CD4-positive, alpha-beta T cell treated with Interferon alpha-2 for 1 hour (primary cell): ENCODE measurements around the gene HABP4.

Experiments
- DNase-seq, 2 donors: peaks; one replicate each; pipeline ENCODE4 v3.0.0-alpha.2; 2020 to 2022

HABP4 gene

DNA sequence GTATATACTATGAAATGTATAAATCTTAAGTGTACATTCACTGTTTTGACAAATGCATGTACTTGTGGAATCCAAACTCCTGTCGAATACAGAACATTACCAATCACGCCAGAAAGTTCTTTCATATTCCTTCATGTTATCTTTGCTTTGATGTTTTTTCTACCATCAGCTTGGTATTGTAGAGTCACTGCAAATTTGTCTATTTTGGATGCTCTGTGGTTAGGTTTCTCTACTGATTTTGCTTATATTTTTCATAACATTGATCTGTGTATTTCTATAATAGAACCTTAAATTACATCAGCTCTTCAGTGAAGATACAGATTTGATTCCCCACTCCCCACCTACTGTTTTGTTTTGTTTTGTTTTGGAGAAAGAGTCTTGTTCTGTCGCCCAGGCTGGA, 30.8 kb downstream of the HABP4 start:
- DNase-seq, result no peak

DNA sequence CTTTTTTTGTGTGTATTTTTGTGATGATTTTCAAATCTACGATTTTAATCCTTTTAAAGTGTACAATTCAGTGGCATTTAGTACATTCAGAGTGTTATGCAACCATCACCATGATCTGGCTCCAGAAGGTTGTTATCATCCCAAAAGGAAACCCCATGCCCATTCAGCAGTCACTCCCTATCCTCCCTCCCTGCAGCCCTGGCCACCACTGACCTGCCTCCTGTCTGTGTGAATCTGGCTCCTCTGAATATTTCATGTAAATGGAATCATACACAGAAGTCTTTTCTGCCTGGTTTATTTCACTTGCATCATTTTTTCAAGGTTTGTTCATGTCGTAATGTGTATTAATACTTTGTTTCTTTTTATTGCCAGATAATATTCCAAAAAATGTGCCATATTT, 32.5 kb downstream of the HABP4 start:
- no peak for DNase-seq

DNA sequence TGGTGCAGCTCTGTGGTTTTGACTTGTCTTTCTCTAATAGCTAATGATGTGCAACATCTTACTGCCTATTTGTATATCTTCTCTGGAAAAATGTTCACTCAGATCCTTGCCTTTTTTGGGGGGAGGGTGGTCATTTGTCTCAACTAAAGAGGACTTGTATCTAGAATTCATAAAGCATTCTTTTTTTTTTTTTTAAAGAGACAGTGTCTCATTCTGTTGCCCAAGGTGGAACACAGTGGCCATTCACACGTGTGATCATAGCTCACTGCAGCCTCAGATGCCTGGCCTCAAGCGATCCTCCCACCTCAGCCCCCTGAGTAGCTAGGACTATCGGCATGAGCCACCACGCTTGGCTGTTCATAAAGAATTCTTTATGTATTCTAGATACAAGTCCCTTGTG, 33.2 kb downstream of the HABP4 start:
- no peak for DNase-seq

DNA sequence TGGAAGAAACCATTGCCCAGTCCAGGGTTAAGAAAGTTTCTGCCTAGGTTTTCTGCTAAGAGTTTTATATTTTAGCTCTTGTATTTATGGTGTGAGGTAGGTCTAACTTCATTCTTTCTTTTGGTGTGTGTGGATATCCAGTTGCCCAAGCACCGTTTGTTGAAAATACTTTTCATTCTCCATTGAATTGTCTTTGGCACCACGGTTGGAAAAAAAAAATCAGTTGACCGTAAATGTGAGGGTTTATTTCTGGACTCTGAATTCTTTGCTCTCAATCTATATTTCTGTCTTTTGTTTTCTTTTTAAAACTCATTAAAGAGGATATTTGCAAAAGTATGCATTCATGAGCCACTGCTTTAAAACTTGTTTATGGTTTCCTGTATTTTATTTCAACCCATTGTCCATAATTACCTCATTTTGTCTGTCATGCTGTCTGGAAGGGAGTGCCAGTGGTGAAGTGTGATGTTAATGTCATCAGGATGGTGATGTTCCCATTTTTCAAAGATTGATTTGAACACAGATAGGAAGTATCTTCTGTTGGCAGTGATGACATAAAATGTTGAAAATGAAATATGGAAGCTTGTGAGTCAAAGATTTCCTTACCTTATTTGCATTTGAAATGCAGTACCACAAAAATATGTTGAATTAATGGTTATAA, 33.9 kb downstream of the HABP4 start:
- DNase-seq, result no peak

DNA sequence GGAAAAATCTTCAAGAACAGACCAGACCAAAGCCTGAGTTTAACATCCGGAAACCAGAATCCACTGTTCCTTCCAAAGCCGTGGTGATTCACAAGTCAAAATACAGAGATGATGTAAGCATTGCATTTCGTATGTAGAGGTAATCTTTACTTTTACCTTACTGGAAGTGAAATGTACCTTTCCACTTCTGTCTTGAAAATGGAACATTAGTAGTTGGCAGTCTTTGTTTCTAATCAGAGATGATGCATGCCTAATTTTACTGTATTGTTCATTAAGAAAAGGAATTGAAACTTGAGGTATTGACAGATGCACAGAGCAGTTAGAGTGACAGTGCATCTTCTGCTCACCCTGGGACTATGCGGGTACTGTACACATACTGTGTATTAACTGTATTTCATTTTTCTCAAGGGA, 34.6 kb downstream of the HABP4 start:
- no peak for DNase-seq

DNA sequence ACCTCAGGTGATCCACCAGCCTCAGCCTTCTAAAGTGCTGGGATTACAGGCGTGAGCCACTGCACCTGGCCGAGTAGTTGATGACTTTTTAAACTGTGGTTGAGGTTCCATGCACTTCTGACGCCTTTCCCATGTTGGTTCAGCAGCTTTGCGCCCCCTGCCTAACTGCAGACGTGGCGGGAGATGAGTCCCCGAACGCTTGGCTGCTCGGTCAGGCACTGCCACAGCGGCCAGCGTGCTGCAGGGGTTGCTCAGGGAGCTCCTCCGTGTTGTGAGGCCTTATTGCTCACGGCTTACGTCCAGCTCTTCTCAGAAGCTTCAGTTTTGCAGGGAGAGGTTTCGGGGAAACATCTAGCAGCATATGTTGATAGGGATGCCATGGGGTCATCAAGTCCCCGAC, 35.3 kb downstream of the HABP4 start:
- DNase-seq, result no peak

DNA sequence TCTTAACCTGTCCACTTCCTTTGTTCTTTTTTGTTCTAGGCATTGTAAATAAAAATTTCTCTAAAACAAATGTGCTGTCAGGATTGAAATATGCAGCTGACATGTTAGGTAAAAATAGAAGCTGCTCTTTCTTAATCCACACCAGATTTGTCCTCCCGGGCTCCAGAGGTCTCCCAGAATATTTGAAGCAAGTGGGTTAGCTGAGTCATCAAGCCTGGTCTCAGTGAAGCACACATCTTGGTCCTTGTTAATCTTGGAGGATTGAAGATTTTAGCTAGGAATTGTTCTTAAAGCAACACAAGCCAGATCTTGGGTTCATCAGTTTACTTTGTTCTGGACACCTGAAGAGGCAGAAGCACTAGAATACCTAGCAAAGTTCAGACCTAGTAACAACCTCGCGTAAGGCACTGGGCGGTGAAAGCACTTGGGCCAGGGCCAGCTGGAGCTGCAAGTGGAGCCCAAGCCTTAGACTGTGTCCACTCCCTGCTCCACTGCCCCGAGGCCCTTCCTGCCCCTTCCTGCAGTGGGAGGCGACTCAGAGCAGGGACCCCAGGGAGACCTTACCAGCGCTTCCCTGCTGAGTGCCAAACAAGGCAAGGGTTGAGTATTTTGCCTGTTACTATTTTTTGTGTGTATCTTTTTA, 36.5 kb downstream of the HABP4 start:
- DNase-seq, result no peak

DNA sequence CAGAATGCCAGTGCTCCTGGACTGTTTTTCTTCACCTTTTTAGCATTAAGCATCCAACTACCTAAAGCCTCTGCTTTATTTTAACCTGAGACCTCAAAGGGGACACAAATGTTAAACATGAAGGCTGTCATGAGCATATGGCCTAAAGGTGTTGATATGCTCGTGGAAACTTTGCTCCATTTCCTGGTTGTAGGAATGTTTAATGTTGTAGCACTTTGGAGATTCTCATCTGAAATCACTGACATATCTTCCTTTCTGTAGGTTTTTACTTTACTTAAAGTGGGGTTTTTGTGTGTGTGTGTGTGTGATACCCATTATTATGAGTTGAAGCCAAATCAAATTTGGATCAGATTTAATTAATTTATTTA, 37.0 kb downstream of the HABP4 start:
- DNase-seq, result no peak

DNA sequence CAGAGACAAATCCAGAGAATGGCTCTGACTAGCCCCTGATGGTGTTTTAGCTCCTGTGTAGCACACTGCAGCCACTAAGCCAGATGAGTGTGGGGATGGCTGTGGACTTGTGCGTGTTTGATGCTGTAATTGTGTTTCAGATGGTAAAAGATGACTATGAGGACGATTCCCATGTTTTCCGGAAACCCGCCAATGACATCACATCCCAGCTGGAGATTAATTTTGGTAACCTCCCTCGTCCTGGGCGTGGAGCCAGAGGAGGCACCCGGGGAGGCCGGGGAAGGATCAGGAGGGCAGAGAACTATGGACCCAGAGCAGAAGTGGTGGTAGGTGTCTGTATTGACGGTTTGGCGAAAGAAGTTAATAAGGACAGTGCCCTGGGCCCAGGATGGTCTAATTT, 38.0 kb downstream of the HABP4 start:
- DNase-seq, result no peak

DNA sequence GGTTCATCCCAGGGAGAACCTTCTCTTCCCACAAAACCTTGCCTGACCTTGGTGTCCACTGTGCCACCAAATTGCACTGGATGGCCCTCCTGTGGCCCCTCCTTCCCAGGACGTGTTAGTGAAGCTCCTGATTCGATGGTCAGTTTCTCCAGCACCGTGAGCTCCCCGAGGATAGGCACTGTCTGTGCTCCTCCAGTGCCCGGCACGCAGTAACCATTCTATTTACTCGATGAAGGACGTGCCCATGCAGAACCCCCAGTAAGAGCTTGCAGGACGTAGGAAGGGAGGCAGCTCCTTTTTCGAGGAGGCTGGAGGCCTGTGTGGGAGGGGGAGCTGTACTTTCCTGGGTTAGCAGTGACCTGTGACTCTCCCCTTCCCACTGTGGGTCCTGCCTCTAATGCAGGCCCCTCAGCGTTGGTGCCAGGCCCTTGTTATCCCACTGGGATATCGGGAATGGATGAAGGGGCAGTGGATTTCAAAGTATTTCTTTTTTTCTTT, 39.6 kb downstream of the HABP4 start:
- no peak for DNase-seq

DNA sequence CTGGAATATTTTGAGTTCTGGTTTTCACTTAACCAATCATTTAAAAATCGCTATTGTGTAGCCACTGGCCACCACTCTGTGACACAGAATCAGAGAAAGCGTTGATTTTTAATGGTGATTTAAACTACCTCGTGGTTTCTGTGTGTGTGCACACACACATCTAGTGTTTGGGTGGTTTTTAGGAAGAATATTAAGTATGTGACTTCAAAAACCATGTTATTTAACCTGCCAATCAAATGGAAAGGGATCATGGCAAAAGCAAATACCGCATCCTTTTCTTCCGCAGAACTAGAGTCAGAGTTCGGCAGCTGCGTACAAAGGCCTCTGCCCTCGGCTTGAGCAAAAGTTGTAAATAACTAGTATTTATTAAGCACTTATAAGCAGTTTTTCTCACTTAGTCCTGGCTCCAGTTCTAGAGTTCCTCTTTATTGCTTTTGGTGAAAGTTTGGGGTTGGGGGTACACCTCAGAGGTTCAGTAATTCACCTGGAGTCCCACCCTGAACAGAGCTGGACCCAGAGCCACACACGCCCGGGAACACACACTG, 40.6 kb downstream of the HABP4 start:
- DNase-seq, result no peak

DNA sequence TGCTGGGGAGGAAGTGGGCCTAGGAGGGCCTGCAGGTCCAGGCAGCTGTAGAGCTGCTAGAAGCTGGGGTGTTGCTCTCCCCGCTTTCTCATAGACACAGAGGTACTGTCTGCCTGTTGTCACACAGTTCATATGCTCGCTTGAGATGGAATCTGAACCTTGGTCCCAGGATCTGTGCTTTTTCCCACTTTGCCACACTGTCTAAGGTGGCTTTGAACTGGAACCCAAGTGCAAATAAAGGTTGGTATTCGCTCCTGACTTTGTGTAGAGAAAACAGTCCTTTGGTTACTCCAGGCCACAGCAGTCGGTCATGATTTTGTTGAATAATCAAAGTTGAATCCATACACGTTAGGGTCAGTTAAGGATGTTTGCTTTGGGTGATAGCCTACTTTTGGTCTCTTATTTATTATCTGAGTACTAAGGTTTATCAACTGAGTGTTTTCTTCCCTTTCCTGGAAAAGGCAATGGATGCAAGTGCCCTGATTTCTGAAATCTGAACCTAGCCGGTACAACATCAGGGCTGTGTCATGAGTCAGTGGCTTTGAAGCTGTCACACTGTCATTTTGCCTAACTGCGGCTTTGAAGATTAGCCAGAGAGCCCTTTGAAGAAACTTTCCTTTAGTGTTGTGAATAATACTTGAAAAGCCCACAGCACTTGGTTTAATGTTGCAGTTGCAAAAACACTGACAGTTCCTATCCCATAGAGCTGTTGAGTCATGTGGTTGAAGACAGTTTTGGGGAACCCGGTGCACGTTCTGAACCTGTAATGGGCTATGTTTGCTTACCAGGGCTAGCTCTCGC, 41.3 kb downstream of the HABP4 start:
- no peak for DNase-seq

DNA sequence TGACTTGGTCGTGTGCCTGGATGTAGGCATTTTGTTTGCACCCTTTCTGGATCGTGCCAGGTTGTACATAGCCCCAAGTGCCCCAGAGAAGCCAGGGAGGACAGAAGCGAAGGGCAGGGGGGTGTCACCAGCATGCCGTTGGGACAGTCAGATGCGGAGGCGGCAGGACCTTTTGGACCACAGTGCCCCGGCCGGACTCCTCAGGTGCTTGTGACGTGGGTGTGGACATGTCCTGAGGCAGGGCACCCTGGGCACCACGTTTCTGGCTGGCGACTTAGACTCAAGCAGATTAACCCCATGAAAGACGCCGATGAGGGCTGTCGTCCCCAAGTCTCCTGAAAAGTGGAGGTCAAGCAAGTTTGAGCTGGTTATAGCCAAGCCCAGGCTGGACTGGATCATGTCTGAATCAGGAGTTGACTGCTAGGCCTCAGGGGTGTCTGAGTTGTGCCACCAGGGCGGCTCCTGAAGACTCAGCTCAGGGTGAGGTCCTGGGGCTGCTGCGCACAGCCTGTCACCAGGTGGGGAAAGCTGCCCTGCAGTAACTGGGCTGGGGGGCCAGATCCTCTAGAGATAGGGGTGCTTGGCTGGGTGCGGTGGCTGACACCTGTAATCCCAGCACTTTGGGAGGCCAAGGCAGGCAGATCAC, 42.0 kb downstream of the HABP4 start:
- no peak for DNase-seq

DNA sequence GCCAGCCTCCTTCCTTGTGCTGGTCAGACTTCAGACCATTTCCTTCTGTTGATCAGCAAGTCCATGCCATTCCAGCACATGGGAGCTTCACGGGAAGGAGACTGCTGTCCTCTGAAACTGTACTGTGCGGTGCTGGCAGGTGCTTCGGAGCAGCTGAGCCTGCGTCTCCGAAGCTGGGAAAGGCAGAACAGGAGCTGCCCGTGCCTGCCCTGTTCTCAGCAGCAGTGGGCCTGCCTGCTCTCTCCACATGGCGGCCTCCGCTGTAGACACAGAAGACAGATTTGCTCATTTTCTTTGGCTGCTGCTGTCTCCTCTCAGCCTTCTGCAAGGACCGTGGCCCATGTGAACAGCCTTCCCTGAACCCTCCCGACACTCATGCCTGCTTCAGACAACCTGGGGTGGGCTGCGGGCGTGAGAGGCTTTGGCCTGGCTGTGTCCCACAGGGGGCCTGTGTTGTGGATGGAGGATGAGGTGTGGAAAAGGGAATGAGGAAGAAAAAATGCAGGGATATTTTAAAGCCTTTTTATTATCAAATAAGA, 43.1 kb downstream of the HABP4 start:
- no peak for DNase-seq

DNA sequence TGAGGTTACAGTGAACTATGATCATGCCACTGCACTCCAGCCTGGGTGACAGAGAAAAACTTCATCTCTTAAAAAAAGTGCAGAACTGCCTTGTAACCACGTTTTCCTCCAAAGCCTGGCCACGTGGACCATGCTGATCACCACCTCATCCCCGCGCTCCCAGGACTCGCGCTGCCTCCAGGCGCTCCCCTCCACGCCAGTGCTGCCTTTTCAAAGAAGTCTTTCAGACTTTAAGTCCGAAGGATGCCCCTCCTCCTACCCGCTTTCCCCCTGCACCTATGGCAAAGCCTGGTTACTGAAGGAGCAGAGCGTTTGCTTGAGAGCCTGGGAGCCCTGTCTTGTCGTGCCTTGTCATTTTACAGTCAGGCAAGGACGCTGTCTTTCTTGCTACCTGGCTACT, 43.8 kb downstream of the HABP4 start:
- DNase-seq, result no peak

DNA sequence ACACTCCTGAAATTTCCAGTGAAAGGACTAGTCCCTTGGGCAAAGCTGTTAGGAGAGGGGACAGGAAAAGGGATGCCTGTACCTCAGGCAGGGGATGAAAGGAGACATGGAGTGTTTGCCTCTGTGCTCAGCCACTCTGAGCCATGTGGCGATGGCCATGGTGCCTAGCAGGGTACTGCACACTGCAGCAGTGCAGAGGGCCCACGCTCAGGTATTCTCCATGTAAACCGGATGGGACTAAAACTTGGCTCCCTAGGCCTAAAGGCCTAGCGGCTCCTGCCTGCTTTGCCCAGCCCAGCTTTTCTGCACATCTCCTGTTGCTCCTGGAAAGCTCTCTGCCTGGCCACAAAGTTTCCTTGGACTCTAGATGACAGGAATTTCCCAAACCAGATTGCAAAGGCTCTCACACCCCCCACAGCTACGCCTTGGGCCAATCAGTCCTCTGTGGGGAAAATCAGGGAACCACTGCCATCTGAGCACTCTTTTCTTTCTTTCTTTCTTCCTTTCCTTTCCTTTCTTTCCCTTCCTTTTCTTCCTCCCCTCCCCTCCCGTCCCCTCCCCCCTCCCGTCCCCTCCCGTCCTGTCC, 44.3 kb downstream of the HABP4 start:
- no peak for DNase-seq

DNA sequence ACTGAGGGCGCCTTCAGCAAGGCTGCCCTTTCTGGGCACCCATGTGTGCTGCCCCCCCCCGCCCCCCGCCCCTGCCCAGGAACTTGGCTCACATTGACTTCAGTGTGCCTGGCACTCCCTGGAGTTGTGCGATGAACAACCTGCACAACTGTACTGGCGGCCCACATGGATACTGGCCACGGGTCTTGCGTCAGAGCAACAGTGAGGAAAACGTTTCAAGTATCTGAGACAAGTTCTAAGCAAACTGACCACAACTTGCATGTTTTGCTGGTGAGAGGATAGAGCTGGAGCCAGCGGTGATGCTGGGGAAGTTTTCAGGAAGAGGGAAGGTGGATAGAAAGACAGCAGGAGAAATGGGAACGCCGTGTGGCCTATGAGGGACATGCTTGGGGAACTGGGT, 45.4 kb downstream of the HABP4 start:
- no peak for DNase-seq

DNA sequence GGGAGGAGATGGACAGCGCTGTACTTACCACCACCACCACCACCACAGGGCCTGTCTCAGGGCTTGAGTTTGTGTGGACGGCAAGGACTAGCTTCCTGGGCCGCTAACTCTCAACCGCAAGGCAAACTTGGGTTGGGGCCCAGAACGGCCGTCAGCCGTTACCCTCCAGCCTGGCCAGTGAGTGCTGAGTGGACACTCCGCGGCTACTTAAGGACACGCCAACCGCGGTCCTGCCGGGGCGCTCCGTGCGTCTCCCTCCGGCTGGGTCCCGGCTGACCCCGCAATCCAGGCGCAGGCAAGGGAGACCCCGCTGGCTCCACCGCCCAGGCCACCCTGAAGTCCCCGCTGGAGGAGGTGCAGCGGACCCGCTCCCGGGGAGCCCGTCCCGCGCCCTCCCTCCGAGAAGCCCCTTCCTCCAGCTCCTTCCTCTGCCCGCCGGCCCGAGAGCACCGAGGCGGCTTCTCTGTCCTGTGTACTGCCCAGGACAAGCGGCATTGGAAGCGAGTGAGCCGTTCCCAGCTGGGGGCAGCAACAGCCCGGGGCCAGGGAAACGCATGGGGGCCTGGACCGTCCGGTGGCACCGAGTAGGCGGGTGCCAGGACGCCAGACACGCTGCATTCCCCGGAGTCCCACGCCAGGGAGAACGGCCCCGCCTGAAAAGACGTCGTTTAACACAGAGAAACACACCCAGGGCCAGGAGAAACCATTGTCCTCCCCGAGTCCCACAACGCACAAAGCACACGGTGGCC, 46.6 kb downstream of the HABP4 start:
- DNase-seq, result no peak

DNA sequence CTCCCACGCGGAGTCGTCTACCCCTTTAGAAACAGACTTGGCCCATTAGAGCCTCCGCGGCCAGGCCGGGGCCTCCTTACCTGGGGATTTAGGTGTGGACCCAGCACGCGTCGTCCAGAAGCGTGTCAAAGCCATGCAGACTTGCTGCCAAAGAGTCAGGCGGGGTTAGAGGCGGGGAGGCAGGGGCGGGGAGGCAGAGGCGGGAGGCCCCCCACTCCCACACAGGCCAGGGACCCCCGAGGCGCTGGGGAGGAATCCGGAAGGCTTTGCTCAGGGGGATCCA, 47.1 kb downstream of the HABP4 start:
- DNase-seq, result no peak

DNA sequence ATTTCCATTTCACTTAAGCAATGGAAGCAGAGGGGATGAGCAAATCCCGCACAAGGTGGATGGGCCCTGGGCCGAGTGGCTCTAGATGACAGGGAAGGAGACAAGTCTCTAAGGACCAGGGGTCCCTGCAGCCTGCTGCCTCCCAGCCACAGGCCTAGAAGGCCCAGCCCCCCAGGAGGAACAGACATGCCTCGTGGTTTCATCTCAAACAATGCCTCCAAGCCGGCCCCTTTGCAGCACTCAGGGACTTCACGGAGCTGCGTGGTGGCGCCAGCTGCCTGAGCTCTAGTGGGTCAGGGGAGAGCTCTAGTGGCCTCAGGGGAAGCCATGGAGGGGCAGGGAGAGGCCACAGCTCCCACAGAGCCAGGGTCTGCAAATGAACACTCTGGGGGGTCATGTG, 48.8 kb downstream of the HABP4 start:
- DNase-seq, result no peak

DNA sequence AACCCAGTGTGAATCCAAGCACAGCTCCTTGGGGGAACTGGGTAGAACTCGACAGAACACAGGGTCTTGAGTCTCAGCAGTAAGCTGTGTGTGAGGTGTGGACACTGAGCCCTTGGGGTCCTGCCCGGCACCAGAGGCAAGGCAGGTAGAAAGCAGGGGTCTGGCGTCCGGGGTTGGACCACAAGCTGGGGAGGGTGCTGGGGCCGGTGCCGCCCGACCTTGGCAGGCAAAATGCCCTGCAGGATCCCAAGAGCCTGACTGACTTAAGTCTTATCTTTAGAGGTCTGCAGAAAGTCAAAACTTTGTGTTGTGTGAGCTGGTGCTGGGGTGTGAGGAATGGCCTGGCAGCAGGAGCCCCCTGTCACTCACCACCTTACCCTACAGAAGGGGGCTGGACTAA, 49.3 kb downstream of the HABP4 start:
- DNase-seq, result no peak
